ENCODE results near the gene ATG16L1. TPM values are rescaled to one million over a fixed set of nuclear protein-coding genes. Genes with fewer than 3 reads are reported as not detected.

The ATG16L1 gene
- total RNA-seq, 2 donors from 2014 or later: 34.5 to 36.2 TPM

- intact Hi-C loops (cut with DNase I, micrococcal nuclease): no loop called here
- DNase-seq: no peak
- no peak for ATAC-seq
Observed at GRCh38 chr2:233342301-233342700, 90.8 kb downstream of the ATG16L1 start.

DNA sequence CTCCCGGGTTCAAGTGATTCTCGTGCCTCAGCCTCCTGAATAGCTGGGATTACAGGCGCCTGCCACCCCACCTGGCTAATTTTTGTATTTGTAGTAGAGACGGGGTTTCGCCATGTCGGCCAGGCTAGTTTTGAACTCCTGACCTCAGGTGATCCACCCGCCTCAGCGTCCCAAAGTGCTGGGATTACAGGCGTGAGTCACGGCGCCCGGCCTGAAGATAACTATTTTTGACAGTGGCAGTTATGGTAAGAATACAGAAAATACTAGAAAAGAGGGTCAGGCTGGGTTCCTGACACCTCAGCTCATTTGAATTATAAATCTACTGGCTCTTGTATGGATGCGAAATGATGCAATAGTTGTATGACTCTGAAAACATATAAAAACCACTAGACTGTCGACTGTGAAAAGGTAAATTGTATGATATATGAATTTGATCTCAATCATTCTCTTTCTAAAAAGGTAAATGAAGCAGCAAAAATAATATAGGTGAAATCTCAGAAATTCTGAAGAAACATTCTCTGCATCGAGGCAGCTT, 91.8 kb downstream of the ATG16L1 start:
- DNase-seq: no peak
- no peak for ATAC-seq
- intact Hi-C loops (cut with DNase I, micrococcal nuclease): no loop called here

Other genes starting within 250 kb of the ATG16L1 start
- 10 to 100 TPM; 34.4 to 41.4 TPM for gene NGEF, start 238.4 kb upstream of the ATG16L1 start, total RNA-seq
- gene NEU2, start 219.0 kb upstream of the ATG16L1 start, total RNA-seq: not detected
- 10 to 100 TPM in 1 of 2 donors, 1 to 10 TPM in 1; 6.6 to 10.6 TPM for gene INPP5D, start 191.3 kb upstream of the ATG16L1 start, total RNA-seq
- not detected for gene SAG, start 56.1 kb downstream of the ATG16L1 start, total RNA-seq
- gene DGKD, start 102.8 kb downstream of the ATG16L1 start, total RNA-seq: 10 to 100 TPM; 91.3 to 93.2 TPM

Measured in left colon (tissue), 2 donors.